ENCODE results near the gene LRRC56.
A peak's percentile ranks its signal among the peaks of the same experiment; 100 is the strongest.

Gene LRRC56, protein sequence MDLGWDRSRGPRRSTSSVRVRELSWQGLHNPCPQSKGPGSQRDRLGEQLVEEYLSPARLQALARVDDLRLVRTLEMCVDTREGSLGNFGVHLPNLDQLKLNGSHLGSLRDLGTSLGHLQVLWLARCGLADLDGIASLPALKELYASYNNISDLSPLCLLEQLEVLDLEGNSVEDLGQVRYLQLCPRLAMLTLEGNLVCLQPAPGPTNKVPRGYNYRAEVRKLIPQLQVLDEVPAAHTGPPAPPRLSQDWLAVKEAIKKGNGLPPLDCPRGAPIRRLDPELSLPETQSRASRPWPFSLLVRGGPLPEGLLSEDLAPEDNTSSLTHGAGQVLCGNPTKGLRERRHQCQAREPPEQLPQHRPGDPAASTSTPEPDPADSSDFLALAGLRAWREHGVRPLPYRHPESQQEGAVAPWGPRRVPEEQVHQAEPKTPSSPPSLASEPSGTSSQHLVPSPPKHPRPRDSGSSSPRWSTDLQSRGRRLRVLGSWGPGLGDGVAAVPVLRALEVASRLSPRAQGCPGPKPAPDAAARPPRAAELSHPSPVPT

DNA sequence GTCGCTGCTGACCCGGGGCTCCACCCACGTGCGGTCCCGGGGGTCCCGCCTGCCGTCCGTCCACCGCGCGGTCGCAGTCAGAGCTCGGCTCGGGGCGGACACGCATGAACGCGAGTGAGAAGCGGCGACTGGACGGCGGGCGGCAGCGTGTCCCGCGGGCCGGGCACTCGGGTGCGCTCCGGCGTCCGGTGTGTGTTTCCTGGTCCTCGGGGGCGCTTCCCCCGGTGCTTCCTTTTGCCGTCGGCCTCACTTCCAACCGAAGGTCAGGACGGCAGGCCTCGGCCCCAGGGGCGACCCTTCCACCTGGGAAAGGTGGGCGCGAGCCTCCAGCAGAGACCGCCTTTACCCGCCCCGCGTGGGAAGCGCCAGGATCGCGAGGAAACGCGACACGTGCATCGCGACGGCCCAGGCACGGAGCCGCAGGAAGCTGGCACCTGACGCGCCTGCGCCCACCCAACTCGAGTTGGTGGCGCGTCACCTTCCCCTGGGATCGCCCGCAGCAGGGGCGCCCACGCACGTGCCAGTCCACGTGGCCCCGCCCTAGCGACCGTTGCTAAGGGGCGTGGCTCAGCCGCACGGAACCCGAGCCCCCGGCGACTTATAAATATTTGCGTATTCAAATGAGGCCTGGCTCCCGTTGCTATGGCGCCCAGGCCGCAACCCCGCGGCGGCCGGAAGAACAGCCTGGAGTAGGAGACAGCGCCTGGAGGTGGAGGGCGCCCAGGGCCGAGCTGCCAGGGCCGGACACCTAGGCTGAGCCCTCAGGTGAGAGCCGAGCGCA lies at the start of gene LRRC56:
LRRC56 (plus strand) TSS at position 687 of the 781 bp plus-strand sequence. CDS start 3,158 bp downstream, outside the sequence.
- peak; percentile 94 for DNase-seq

DNA sequence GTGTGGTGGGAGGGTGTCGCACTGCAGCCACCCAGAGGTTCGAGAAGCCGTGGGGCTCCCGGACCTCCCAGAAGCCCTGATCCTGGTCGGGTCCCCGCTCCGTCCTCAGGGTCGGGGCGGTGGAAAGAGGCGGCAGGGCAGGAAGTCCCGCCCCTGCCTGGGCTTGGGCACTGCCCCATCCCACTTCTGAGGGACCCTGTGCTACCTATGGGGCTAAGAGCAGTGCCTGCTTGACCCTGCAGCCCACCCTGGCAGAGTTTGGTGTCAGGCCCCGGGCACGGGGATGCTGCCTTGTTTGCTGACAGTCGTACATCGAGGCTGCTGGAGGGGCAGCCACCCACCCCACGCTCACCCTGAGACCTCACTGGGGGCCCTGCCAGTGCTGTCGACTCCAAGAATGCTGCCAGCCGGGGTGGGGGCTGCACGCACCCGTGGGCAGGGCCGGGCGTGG lies 49.7 kb upstream of the LRRC56 start:
- no peak for DNase-seq

DNA sequence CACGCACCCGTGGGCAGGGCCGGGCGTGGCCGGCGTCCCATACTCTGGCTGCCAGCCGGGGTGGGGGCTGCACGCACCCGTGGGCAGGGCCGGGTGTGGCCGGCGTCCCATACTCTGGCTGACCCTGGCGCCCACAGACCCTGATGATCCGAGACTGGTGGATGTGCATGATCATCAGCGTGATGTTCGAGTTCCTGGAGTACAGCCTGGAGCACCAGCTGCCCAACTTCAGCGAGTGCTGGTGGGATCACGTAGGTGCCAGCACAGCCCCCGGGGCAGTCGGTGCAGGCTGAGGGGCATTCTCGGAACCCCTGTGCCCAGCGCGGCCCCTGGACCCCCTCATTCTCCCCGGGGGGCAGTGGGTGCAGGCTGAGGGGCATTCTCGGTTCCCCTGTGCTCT lies 49.3 kb upstream of the LRRC56 start:
- DNase-seq, result no peak

DNA sequence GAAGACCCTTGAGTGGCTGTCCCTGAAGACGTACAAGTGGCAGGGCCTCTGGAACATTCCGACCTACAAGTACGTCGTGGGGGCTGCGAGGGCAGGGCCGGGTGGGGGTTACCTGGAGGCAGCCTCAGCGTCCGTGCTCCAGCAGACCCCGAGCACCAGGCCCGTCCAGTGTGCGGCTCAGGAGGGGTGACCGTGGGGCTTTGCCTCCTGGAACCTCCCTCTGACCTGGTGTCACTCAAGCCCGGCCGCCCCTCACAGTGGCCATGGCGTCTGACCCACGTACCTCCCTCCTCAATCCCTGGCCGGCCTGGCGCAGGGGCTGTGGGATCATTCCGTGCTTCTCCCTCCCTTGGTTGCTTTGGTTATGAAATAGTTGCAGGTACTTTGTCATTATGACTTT lies 48.7 kb upstream of the LRRC56 start:
- DNase-seq, result no peak

DNA sequence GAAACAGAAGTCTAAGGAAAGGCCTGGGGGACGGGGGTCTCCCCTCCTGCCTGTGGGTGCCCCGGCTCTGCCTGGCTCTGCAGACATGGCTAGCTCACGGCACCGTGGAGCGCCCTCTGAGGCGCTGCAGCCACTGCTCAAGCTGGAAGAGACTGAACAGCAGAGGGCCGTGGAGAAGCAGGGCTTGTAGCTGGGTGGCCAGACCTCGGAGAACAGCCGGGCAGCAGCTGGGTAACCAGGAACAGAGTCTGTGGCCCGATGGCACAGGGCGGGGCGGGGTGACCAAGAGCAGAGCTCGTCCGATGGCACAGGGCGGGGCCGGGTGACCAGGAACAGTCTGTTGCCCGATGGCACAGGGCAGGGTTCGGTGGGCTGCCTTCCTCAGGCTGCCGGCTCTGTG lies 48.3 kb upstream of the LRRC56 start:
- no peak for DNase-seq

DNA sequence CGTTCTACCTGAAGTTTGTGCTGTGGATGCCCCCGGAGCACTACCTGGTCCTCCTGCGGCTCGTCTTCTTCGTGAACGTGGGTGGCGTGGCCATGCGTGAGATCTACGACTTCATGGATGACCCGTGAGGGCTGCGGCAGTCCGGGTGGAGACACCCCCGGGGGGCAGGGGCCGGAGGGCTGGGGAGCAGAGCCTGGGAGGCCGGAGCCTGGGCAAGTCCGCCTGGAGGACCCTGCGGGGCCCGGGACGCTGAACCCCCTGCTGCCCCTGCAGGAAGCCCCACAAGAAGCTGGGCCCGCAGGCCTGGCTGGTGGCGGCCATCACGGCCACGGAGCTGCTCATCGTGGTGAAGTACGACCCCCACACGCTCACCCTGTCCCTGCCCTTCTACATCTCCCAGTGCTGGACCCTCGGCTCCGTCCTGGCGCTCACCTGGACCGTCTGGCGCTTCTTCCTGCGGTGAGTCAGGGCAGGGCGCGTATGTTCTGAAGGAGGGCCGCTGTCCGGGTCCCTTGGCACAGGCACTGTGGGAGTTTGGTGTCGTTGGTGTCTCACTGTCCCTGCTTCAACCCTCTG lies 47.6 kb upstream of the LRRC56 start:
- DNase-seq, result no peak

DNA sequence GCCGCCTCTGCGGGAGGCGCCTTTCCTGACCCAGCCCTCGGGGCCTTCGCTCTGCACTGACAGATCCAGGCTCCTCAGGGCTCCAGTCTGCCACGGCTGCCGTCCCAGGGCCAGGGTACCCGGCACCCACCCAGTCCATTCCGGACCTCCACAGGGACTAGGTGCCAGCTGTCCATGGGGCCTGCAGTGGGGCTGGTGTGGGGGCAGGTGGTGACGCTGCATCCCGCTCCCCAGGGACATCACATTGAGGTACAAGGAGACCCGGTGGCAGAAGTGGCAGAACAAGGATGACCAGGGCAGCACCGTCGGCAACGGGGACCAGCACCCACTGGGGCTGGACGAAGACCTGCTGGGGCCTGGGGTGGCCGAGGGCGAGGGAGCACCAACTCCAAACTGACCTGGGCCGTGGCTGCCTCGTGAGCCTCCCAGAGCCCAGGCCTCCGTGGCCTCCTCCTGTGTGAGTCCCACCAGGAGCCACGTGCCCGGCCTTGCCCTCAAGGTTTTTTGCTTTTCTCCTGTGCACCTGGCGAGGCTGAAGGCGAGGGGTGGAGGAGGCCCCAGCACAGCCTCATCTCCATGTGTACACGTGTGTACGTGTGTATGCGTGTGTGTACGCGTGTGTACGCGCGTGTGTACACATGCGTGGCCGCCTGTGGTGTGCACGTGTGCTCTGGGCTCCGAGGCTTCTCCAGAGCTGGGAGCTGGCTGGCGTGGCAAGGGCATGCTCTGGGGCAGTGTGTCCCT lies 47.0 kb upstream of the LRRC56 start:
- DNase-seq, result no peak

DNA sequence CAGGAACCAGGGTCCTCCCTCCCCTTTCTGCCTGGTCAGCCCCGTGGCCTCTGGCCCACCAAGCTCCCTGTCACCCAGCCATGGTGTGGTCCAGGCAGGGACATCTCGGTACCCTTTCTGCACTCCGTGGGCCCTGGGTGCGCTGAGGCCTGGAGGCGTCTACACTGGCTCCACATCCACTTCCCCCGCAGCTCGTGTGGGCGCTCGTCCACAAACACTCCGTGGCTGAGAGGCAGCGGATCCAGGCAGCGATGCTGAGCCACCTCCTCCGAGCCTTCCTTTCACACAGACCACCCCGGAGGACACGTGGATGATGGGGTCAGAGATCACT lies 46.4 kb upstream of the LRRC56 start:
- no peak for DNase-seq

DNA sequence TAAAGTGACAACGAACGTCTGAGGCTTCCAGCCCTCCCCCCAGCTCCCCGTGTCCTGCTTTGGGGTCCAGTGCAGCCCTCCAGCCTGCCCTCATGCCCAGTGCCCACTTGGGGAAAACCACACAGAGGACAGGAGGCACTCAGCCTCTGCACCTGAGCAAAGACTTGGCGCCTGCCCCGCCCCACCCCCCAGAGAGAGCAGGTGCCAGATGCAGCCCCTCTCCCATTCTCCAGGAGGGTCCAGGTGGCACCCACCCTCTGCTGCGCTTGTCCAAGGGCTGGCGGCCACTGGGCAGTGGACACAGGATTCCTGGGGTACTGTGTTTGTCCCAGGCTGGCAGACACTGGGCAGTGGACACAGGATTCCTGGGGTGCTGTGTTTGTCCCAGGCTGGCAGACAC lies 46.0 kb upstream of the LRRC56 start:
- DNase-seq, result no peak

DNA sequence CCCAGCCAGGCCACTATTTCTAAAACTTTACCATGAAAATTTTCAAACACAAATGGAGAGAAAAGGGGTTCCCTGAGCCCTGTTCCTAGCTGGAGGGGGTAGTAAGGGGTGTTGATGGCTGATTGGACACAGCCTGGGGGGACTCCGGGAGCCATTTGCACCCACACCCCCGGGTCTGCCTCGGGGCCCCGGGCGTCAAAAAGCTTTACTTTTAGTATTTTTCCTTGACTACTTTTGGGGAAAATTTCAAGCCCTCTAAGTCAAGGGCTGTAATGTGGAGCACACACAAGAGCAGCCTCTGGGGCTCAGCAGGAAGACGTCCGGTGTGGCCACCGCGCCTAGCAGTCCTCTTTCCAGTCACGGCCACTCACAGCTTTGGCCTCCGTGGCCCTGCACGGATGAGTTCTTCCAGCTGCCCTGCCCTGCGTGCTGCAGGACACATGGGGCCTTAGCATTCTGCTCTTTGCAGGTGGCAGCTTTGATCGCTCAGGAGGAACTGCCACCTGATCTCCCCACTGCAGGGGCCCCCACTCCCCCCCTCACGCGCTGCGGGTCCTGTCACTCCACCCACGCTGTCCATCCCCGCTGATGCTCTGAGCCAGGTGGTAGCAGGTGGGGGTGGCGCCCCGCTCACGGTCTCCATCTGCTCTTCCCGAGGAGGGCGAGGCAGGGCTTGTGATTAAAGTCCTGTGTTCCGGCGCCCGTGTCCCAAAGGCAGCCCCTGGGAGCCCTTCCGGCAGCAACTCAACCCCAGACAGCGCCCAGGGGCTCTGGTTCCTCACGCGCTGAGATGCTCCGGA lies 44.7 kb upstream of the LRRC56 start:
- no peak for DNase-seq

DNA sequence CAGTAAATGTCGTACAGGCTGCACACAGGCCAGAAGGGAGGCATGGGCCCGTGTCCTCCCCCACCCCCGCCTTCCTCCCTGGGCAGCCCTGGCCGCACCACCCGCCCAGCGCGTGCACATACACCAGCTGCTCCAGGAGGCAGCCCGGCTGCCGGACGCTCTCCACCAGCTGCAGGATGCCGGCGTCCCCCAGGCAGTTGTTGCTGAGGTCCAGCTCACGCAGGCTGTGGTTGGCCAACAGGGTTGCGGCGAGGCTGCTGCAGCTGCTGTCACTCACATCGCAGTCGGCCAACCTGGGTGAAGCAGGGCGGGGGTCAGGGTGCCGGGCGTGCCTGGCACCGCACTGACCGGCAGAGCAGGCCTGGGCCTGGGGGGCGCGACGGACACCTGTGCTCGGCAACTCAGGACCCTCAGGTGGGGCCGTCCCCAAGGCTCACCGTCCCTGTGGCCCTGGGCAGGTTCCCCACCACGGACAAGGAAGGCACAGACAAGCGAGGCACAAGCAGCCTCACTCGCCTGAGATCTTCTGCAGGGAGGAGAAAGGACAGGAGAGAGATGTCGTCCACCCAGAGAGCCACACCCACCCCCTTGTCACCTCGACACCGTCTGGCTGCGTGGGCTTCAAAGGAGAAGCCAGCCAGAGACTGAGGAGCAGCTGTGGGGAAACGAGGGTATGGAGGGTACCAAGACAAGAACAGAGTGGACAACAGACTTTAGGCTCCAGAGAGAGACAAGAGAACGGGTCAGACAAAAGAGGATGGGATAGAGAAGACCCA lies 42.4 kb upstream of the LRRC56 start:
- DNase-seq, result no peak

DNA sequence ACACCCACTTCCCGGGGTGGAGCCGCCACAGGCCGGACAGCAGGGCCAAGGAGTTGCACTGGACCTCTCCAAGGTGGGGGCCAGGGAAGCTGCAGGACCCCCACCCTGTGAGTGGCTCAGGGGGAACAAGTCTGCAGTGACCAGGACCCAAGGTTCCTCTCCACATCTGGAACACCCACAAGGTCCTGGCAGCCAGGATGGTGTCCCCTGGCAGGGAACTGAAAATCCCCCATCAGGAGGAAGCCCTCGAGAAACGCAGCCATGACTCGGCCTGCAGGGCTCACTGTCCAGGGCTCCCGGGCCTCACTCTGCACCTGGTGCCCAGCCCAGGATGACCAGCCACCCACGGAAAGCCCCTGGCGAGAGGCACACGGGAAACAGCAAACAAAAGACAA lies 41.8 kb upstream of the LRRC56 start:
- DNase-seq, result no peak

DNA sequence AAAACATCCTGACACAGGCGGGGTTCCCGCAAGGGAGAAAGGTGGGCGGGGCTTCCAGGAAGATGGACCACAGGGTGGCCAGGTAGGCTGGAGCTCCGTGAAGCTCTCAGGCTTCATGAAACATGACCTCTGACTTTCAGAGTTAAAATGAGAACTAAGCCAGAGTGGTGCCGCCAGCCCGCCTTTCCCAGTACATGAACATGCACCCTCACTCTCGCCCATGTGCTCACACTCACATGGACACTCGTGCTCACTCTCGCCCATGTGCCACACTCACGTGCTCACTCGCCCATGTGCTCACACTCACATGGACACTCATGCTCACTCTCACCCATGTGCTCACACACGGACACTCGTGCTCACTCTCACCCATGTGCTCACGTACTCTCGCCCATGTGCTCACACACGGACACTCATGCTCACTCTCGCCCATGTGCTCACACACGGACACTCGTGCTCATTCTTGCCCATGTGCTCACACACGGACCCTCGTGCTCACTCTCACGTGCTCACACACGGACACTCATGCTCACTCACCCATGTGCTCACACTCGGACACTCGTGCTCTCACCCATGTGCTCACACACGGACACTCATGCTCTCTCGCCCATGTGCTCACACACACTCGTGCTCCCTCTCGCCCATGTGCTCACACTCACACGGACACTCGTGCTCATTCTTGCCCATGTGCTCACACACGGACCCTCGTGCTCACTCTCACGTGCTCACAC lies 40.3 kb upstream of the LRRC56 start:
- DNase-seq, result no peak

DNA sequence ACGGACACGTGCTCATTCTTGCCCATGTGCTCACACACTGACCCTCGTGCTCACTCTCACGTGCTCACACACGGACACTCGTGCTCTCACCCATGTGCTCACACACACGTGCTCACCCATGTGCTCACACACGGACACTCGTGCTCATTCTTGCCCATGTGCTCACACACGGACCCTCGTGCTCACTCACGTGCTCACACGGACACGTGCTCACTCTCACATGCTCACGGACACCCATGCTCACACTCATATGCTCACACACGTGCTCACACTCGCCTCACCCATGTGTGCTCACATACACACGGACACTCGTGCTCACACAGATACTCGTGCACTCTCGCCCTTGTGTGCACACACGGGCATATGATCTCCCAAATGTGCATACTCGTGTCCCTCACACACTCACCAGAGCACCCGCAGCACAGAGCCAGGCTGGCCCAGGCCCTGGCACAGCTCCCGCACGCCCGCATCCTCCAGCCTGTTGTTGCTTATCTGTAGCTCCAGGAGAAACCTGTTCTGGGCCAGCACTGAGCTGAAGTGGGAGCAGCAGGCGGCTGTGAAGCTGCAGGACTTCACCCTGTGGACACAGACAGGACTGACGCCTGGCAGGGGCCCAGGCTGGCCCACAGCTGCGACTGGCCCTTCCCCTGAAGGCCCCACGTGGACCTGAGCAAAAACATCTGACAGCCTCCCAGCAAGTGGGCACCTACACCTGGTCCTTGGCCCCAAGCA lies 39.6 kb upstream of the LRRC56 start:
- DNase-seq, result no peak

DNA sequence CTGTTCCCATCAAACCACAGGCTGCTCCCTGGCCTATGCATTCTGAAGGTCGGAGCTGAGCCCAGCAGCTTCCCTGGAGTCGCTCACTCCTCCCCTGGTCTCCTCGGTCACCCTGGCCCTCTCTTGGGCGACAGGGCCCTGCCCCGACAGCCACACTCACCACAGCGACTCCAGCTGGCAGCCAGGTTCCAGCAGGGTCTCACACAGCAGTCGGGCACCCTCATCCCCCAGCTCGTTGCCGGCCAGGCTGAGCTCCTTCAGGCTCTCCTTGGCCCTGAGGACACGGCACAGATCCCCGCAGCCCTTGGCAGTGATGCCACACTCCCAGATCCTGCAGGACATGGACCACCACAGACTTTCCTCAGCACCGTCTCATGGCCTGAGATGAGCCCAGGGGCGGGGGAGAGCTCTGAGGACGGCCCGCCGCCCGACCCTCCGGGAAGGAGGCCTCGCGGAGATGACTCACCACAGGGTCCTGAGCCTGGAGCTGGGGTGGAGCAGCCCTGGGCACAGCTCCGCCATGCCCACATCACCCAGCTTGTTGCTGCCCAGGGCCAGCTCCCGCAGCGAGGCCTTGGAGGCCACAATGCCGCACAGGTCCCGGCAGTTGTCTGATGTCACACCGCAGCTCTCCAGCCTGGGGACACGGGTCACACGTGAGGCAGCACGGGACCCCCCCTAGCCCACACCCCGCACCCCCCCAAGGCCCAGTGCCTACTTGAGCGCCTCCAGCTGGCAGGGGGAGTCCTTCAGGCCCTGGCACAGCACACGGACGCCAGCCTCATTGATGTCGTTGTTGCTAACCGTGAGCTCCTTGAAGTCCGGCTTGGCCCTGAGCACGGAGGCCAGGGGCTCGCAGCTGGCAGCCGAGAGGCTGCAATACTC lies 38.8 kb upstream of the LRRC56 start:
- no peak for DNase-seq

DNA sequence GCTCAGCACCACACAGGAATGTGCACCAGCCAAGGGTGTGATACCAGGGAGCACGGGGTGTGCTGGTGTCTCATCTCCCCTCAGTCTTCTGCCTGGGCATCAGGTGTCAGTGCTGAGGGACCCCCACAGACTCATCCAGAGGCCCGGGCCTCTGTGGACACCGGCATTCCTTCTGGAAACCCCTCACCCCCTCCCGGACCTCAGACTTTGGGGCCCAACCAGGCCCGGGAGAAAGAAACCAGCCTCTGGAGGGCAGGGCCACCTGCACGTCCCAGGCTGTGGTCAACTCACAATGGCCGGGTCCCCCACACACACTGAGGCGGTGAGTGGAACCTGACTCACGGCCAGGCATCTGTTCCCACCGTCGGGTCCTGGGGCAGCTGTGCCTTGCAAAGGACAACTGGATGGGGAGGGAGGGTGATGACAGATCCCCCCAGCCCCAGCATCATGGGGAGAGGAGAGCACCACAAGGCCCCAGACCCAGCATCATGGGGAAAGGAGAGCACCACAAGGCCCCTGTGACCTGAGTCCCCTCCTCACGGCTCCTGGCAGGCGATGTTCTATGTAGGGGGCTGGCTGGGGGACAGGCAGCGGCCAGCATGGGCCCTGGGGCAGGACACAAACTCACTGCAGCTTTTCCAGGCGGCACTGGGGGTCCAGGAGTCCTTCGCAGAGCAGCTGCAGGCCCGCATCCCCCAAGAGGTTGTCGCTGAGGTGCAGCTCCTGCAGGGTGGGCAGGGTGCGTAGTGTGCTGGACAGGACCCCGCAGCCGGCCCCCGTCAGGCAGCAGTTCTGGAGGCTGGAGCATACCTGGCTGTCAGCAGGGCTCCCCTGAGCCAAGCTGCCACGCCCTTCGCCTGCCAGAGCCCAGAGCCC lies 37.9 kb upstream of the LRRC56 start:
- no peak for DNase-seq

DNA sequence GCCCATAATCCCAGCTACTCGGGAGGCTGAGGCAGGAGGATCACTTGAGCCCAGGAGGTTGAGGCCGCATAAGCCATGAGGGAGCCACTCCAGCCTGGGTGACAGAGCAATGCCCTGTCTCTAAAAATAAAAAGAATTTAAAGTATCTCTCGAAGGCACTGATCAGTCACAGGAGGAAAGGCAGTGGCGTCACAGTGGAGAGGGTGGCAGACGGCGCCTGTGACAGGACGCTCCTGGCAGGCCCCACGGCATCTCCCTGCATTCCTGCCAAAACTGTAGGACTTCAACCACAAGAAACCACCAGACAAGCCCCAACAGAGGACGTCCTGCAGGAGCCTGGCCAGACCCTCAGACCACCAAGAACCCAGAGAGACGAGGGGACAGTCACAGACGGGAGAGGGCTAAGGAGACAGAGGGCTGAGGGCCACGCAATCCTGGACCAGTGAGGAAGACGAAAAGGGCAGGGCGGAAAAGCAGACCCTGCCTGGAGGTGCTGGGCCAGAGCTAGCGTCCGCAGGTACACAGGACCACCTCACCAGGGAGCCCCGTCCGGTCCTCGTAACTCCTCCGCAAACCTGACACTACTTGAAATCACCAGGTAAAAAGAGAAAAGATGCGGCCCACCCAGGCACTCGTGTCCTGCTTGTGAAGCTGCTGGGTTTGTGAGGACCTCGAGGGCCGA lies 36.2 kb upstream of the LRRC56 start:
- DNase-seq, result no peak
